LNCaP clone FGC (cell line): ENCODE measurements around the gene CDC20B.

Experiments
- DNase-seq: peaks from one replicate; pipeline ENCODE4 v3.0.0-alpha.2; 2011; ENCODE audit warnings: low read depth
- H3K4me3 ChIP-seq: 2 replicates; pipeline ENCODE4 v1.5.1; 2011; ENCODE audit warnings: mild to moderate bottlenecking, low read depth, low read length, control low read depth
- CTCF ChIP-seq: IDR thresholded peaks from 2 replicates; pipeline ENCODE4 v1.5.1; 2012; ENCODE audit warnings: mild to moderate bottlenecking; ENCODE audit not compliant: control insufficient read depth, insufficient read depth; ENCODE audit errors: extremely low read depth

The CDC20B gene

GRCh38 chr5:55172937-55173686 lies at the start of gene CDC20B:
CDC20B (minus strand) TSS chr5:55173177; CDS start chr5:55173000, 177 bp downstream.
- peak within 1 kb of the TSS; percentile 53 for H3K4me3 ChIP-seq
- no peak for DNase-seq
- TF ChIP-seq CTCF: no peak

- H3K4me3 ChIP-seq: no peak overlapping the region
- TF ChIP-seq CTCF: no peak
- no peak for DNase-seq
These were observed 49.4 kb upstream of the CDC20B start for GRCh38 chr5:55222092-55222984.

- H3K4me3 ChIP-seq: no peak overlapping the region
- no peak for TF ChIP-seq CTCF
- no peak for DNase-seq
These were observed 47.6 kb upstream of the CDC20B start for GRCh38 chr5:55220433-55221185.

- no peak overlapping the region for H3K4me3 ChIP-seq
- no peak for TF ChIP-seq CTCF
- DNase-seq: no peak
These were observed 46.8 kb upstream of the CDC20B start for GRCh38 chr5:55219770-55220169.

- H3K4me3 ChIP-seq: peak overlapping the region; percentile 19; the same call in 1 of the 2 replicates
- peak; percentile 91 for DNase-seq
- no peak for TF ChIP-seq CTCF
These were observed 46.0 kb upstream of the CDC20B start for GRCh38 chr5:55218967-55219366.

- DNase-seq: peak; percentile 50
- TF ChIP-seq CTCF: no peak
These were observed 38.4 kb upstream of the CDC20B start for GRCh38 chr5:55211184-55211874.

More at GRCh38 chr5:55211184-55211874, 38.4 kb upstream of the CDC20B start:
- no peak overlapping the region for H3K4me3 ChIP-seq
